PC-9 (cell line): Measurements from ENCODE around the gene TMEM35B. TPM values are rescaled to one million over a fixed set of nuclear protein-coding genes. Genes with fewer than 3 reads are reported as not detected.

ENCODE experiments used
- BruUV-seq: library from RNA; stranded (reverse); fragments of 400-500 nt; replicated peaks from 2 replicates; lab custom pipeline; 2021; lab: Mats Ljungman, UMichigan
- CTCF ChIA-PET: fragments of 300-600 bp; sonication (Branson Sonifier 250); formaldehyde crosslinking; loops from one replicate; lab custom pipeline; 2022; ENCODE audit warnings: antibody characterized with exemption; lab: Charles Lee
- POLR2A ChIA-PET: fragments of 300-600 bp; sonication (Branson Sonifier 250); formaldehyde crosslinking; loops from one replicate; lab custom pipeline; 2022; ENCODE audit warnings: antibody characterized with exemption; ENCODE audit not compliant: unreplicated experiment; lab: Charles Lee
- DNase-seq, 2 experiments: peaks; one replicate each; pipeline versions ENCODE4 v3.0.0 to v3.0.0-alpha.2; 2015 to 2022; ENCODE audit warnings: mixed read lengths in 1 of 2
- H2AFZ ChIP-seq: fragments of 200-600 bp; sonication (generic); 2 replicates; pipeline ENCODE4 v1.8.1; 2017; ENCODE audit warnings: antibody characterized with exemption
- H3F3A ChIP-seq: fragments of 200-600 bp; sonication (generic); 2 replicates; pipeline ENCODE4 v1.8.1; 2017; ENCODE audit warnings: antibody characterized with exemption, mild to moderate bottlenecking, low read depth; ENCODE audit not compliant: insufficient read depth
- H3K27ac ChIP-seq: fragments of 200-600 bp; sonication (generic); 2 replicates; pipeline ENCODE4 v1.6.1; 2016; ENCODE audit warnings: mixed run types
- H3K27me3 ChIP-seq: fragments of 200-600 bp; sonication (generic); 2 replicates; pipeline ENCODE4 v1.6.1; 2016; ENCODE audit warnings: low read depth, mixed run types; ENCODE audit not compliant: insufficient read depth
- H3K36me3 ChIP-seq: fragments of 200-600 bp; sonication (generic); 2 replicates; pipeline ENCODE4 v1.6.1; 2016; ENCODE audit warnings: low read depth, mixed run types
- H3K4me1 ChIP-seq: fragments of 200-600 bp; sonication (generic); replicated peaks from 2 replicates; pipeline ENCODE4 v1.6.1; 2016; ENCODE audit warnings: mixed run types; ENCODE audit not compliant: insufficient read depth
- H3K4me2 ChIP-seq: fragments of 200-600 bp; sonication (generic); 2 replicates; pipeline ENCODE4 v1.6.1; 2017; ENCODE audit warnings: mixed run types
- H3K4me3 ChIP-seq: fragments of 200-600 bp; sonication (generic); 2 replicates; pipeline ENCODE4 v1.6.1; 2016; ENCODE audit warnings: mixed run types
- H3K79me2 ChIP-seq: fragments of 200-600 bp; sonication (generic); 2 replicates; pipeline ENCODE4 v1.6.1; 2017; ENCODE audit warnings: low read depth, mixed run types
- H3K9me2 ChIP-seq: fragments of 200-600 bp; sonication (generic); 2 replicates; pipeline ENCODE4 v1.8.1; 2017; ENCODE audit warnings: mild to moderate bottlenecking; ENCODE audit not compliant: insufficient read depth
- H3K9me3 ChIP-seq: fragments of 200-600 bp; sonication (generic); 2 replicates; pipeline ENCODE4 v1.8.1; 2016; ENCODE audit warnings: low read depth; ENCODE audit not compliant: insufficient read depth
- H4K20me1 ChIP-seq: fragments of 200-600 bp; sonication (generic); 2 replicates; pipeline ENCODE4 v1.8.1; 2017; ENCODE audit not compliant: insufficient read depth
- CTCF ChIP-seq: fragments of 200-600 bp; sonication (generic); conservative IDR thresholded peaks from 2 replicates; pipeline ENCODE4 v1.6.1; 2017; ENCODE audit warnings: mixed run types, antibody characterized with exemption, mild to moderate bottlenecking, moderate library complexity
- EZH2 ChIP-seq: fragments of 200-600 bp; sonication (generic); IDR thresholded peaks from 2 replicates; pipeline ENCODE4 v1.8.0; 2017; ENCODE audit warnings: antibody characterized with exemption, low read depth
- intact Hi-C: fragments of 100-400 bp; cut with micrococcal nuclease; formaldehyde crosslinking; loops from one replicate; pipeline ENCODE4 v1.10.0; 2022; ENCODE audit not compliant: unreplicated experiment
- total RNA-seq: library from RNA; stranded (reverse); gene quantifications from 2 replicates; pipeline ENCODE4 v1.2.3, GENCODE V29; 2021

The TMEM35B gene
- total RNA-seq, 1 experiment from 2014 or later = 41.7 TPM

GRCh38 chr1:35030756-35031446, 45.8 kb upstream of the TMEM35B start:
- TSS peak; percentile 93 for BruUV-seq
- ChIA-PET CTCF (interaction anchor here (0.6 to 1.9 kb wide), 2 partner anchors 48 to 55 kb away, joined by 3 read pairs; no protein-coding TSS in a partner anchor), POLR2A (interaction anchor here (0.5 to 0.7 kb wide), 3 partner anchors 11 to 234 kb away, joined by 4 to 11 read pairs (median 8); no protein-coding TSS in a partner anchor)
- Histone ChIP-seq H3K36me3 (no peaks in the 10 kb centered on the region), H3K4me3 (peak overlapping the region; percentile 86), H3K79me2 (peaks cover 22% of the 10 kb centered on the region), H3K27ac (peak overlapping the region; percentile 82), H3K9me3 (no peaks in the 10 kb centered on the region), H3K27me3 (no peaks in the 10 kb centered on the region), H3K9me2 (no peaks in the 10 kb centered on the region), H3K4me1 (peaks cover 21% of the 10 kb centered on the region), H4K20me1 (no peaks in the 10 kb centered on the region), H3F3A (peaks cover 24% of the 10 kb centered on the region), H2AFZ (peak overlapping the region; percentile 95), H3K4me2 (peak overlapping the region; percentile 77)
- intact Hi-C loops = loop anchor here (1.0 to 5.0 kb wide), 3 partner anchors 46 to 161 kb away; partner anchors contain the start of genes SFPQ, TMEM35B and ZMYM1
- peak; percentile 32 to 38 for DNase-seq
- TF ChIP-seq EZH2 (no peak), CTCF (no peak)

GRCh38 chr1:35030338-35030737, 45.2 kb upstream of the TMEM35B start:
- Histone ChIP-seq H3K27ac (peak overlapping the region; percentile 82), H3K27me3 (no peaks in the 10 kb centered on the region), H3K36me3 (no peaks in the 10 kb centered on the region), H3K79me2 (peaks cover 22% of the 10 kb centered on the region), H3K9me3 (no peaks in the 10 kb centered on the region), H3K4me2 (peak overlapping the region; percentile 77), H3F3A (peaks cover 24% of the 10 kb centered on the region), H2AFZ (peak overlapping the region; percentile 95; the same call in 1 of the 2 replicates), H4K20me1 (no peaks in the 10 kb centered on the region), H3K4me1 (peaks cover 21% of the 10 kb centered on the region), H3K9me2 (no peaks in the 10 kb centered on the region), H3K4me3 (peak overlapping the region; percentile 86)
- TF ChIP-seq CTCF (no peak), EZH2 (no peak)
- no peak for DNase-seq
- no TSS peak for BruUV-seq
- CTCF ChIA-PET = interaction anchor here (0.6 kb wide), 1 partner anchor 55 kb away, joined by 3 read pairs; no protein-coding TSS in a partner anchor
- POLR2A ChIA-PET = interaction anchor here (0.6 to 0.7 kb wide), 2 partner anchors 11 to 234 kb away, joined by 4 to 11 read pairs; no protein-coding TSS in a partner anchor
- intact Hi-C loops = loop anchor here (2.0 to 5.0 kb wide), 2 partner anchors 46 to 162 kb away; partner anchors contain the start of genes SFPQ and TMEM35B

DNA sequence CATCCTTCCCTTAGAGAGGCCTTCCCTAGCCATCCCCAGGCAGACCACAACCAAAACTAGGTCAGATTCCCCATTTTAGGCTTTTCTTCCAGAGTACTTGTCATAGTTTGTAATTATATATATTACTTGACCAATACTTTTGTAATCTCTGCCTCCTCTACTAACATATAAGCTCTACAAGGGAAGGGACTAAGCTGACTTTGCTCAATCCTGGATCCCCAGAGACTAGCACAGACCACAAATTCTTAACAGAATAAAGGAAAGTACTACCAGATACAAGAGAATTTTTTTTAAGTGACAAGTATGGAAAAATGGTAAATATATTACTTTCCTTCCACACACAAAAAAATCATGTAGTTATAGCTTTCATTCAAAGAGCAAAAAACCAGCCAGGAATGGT, 44.6 kb upstream of the TMEM35B start:
- ChIA-PET CTCF (no interaction called here), POLR2A (interaction anchor here (0.7 kb wide), 1 partner anchor 1435 kb away, joined by 6 read pairs; the partner anchor contains the start of gene MRPS15)
- no peak overlapping the region for H2AFZ ChIP-seq
- DNase-seq = no peak
- peaks cover 22% of the 10 kb centered on the region for H3K79me2 ChIP-seq
- H3K9me2 ChIP-seq = no peaks in the 10 kb centered on the region
- intact Hi-C loops = loop anchor here (2.0 to 5.0 kb wide), 2 partner anchors 45 to 163 kb away; partner anchors contain the start of genes SFPQ and TMEM35B
- peak overlapping the region; percentile 77 for H3K4me2 ChIP-seq
- no peak for TF ChIP-seq CTCF
- no peak for TF ChIP-seq EZH2
- peak overlapping the region; percentile 86 for H3K4me3 ChIP-seq
- H3K27me3 ChIP-seq = no peaks in the 10 kb centered on the region
- H3K9me3 ChIP-seq = no peaks in the 10 kb centered on the region
- H3K4me1 ChIP-seq = peaks cover 21% of the 10 kb centered on the region
- H3K27ac ChIP-seq = no peak overlapping the region
- no TSS peak for BruUV-seq
- no peaks in the 10 kb centered on the region for H4K20me1 ChIP-seq
- H3F3A ChIP-seq = peaks cover 24% of the 10 kb centered on the region
- H3K36me3 ChIP-seq = no peaks in the 10 kb centered on the region
